Trophoblast cell (in vitro differentiated cells and primary cell): Measurements from ENCODE around the gene RIMBP3B. TPM values are rescaled to one million over a fixed set of nuclear protein-coding genes. Genes with fewer than 3 reads are reported as not detected.
"Not testable (repeated sequence)": the region's sequence is repeated elsewhere in the genome, so short reads cannot be mapped to it uniquely, and the experiment has no call there.

Experiments used
- DNase-seq, 2 donors: peaks; one replicate each; pipeline ENCODE4 v3.0.0-alpha.2; 2016
- H2AFZ ChIP-seq: 2 replicates; pipeline ENCODE4 v1.6.1; 2013; ENCODE audit warnings: low read length, moderate library complexity, mild to moderate bottlenecking; ENCODE audit not compliant: insufficient read depth, poor library complexity
- H2AK5ac ChIP-seq: 2 replicates; pipeline ENCODE4 v1.6.1; 2013; ENCODE audit warnings: mild to moderate bottlenecking, low read length
- H2BK120ac ChIP-seq: 2 replicates; pipeline ENCODE4 v1.6.1; 2013; ENCODE audit warnings: low read length, mild to moderate bottlenecking, moderate library complexity; ENCODE audit not compliant: insufficient read depth, poor library complexity
- H2BK12ac ChIP-seq: 2 replicates; pipeline ENCODE4 v1.6.1; 2013; ENCODE audit warnings: mild to moderate bottlenecking, low read length, moderate library complexity
- H2BK5ac ChIP-seq: 2 replicates; pipeline ENCODE4 v1.6.1; 2013; ENCODE audit warnings: low read length, low read depth, moderate library complexity, mild to moderate bottlenecking; ENCODE audit not compliant: poor library complexity
- H3K14ac ChIP-seq: 2 replicates; pipeline ENCODE4 v1.6.1; 2013; ENCODE audit warnings: mild to moderate bottlenecking, low read length
- H3K18ac ChIP-seq: 2 replicates; pipeline ENCODE4 v1.6.1; 2013; ENCODE audit warnings: mild to moderate bottlenecking, low read length
- H3K23ac ChIP-seq: 2 replicates; pipeline ENCODE4 v1.6.1; 2013; ENCODE audit warnings: low read length
- H3K27ac ChIP-seq: 2 replicates; pipeline ENCODE4 v1.5.1; 2013; ENCODE audit warnings: low read depth, mild to moderate bottlenecking, inconsistent platforms, low read length, moderate library complexity
- H3K27me3 ChIP-seq: 2 replicates; pipeline ENCODE4 v1.6.1; 2013; ENCODE audit warnings: inconsistent platforms, mild to moderate bottlenecking, low read length, moderate library complexity; ENCODE audit not compliant: insufficient read depth
- H3K36me3 ChIP-seq, 2 experiments: 1 replicate in 1 of 2; 2 replicates in 1 of 2; pipeline ENCODE4 v1.6.1; 2013; ENCODE audit warnings: low read length in 2 of 2, mild to moderate bottlenecking in 2 of 2, moderate library complexity in 1 of 2; ENCODE audit not compliant: insufficient read depth in 2 of 2, control insufficient read depth in 1 of 2
- H3K4ac ChIP-seq: 2 replicates; pipeline ENCODE4 v1.6.1; 2013; ENCODE audit warnings: low read depth, mild to moderate bottlenecking, low read length, moderate library complexity
- H3K4me1 ChIP-seq, 2 experiments: 1 replicate in 1 of 2; 2 replicates in 1 of 2; pipeline ENCODE4 v1.6.1; 2013; ENCODE audit warnings: low read length in 2 of 2, mild to moderate bottlenecking in 2 of 2, moderate library complexity in 1 of 2; ENCODE audit not compliant: insufficient read depth in 2 of 2, control insufficient read depth in 1 of 2
- H3K4me2 ChIP-seq: 2 replicates; pipeline ENCODE4 v1.6.1; 2013; ENCODE audit warnings: inconsistent platforms, mild to moderate bottlenecking, low read length, moderate library complexity
- H3K4me3 ChIP-seq: 2 replicates; pipeline ENCODE4 v1.5.1; 2013; ENCODE audit warnings: mild to moderate bottlenecking, low read depth, low read length, inconsistent platforms
- H3K79me1 ChIP-seq: one replicate; pipeline ENCODE4 v1.6.1; 2013; ENCODE audit warnings: low read length
- H3K79me2 ChIP-seq: 2 replicates; pipeline ENCODE4 v1.6.1; 2013; ENCODE audit warnings: low read length, mild to moderate bottlenecking; ENCODE audit not compliant: control insufficient read depth, insufficient read depth, poor library complexity
- H3K9ac ChIP-seq: 2 replicates; pipeline ENCODE4 v1.6.1; 2013; ENCODE audit warnings: mild to moderate bottlenecking, low read length
- H3K9me3 ChIP-seq: 2 replicates; pipeline ENCODE4 v1.6.1; 2013; ENCODE audit warnings: low read depth, mild to moderate bottlenecking, control low read depth, inconsistent platforms, low read length; ENCODE audit not compliant: insufficient read depth
- H4K12ac ChIP-seq: 2 replicates; pipeline ENCODE4 v1.6.1; 2013; ENCODE audit warnings: low read depth, mild to moderate bottlenecking, low read length, moderate library complexity
- H4K8ac ChIP-seq: 2 replicates; pipeline ENCODE4 v1.6.1; 2013; ENCODE audit warnings: low read depth, mild to moderate bottlenecking, low read length, moderate library complexity
- H4K91ac ChIP-seq: one replicate; pipeline ENCODE4 v1.6.1; 2013; ENCODE audit warnings: low read depth, mild to moderate bottlenecking, low read length, moderate library complexity
- WGBS: extraction: QIAGEN DNeasy Blood & Tissue Kit; methylation state at CpG from one replicate; pipeline ENCODE4 v1.1.7; 2013; ENCODE audit warnings: missing lambda C conversion rate; ENCODE audit not compliant: insufficient read length, insufficient coverage; ENCODE audit errors: extremely low coverage; 5-methylcytosine and 5-hydroxymethylcytosine counted together
- polyA plus RNA-seq: library from polyadenylated mRNA; stranded (reverse); fragments of 200-250 nt; gene quantifications from 2 replicates; pipeline ENCODE4 v1.2.3, GENCODE V29; 2013

RIMBP3B gene
- 0.03 and 0.04 TPM in 2 replicates for polyA plus RNA-seq

GRCh38 chr22:21383701-21384467, at the start of gene RIMBP3B:
TSS of gene RIMBP3B (plus strand) at chr22:21383751. CDS start at chr22:21383859, 108 bp downstream.
- not testable (repeated sequence) for H3K4me1 ChIP-seq, H3K27me3 ChIP-seq

GRCh38 chr22:21357527-21357926, 26.0 kb upstream of the RIMBP3B start:
- H3K9ac ChIP-seq, H2BK120ac ChIP-seq, H2AK5ac ChIP-seq, H3K27me3 ChIP-seq, H3K4me1 ChIP-seq, H4K91ac ChIP-seq, H3K79me1 ChIP-seq, H2BK12ac ChIP-seq, H4K8ac ChIP-seq, H3K14ac ChIP-seq, H3K4me3 ChIP-seq, H3K27ac ChIP-seq, H2BK5ac ChIP-seq, H3K79me2 ChIP-seq, H4K12ac ChIP-seq, H3K4me2 ChIP-seq, H3K9me3 ChIP-seq, H3K18ac ChIP-seq, H2AFZ ChIP-seq, H3K4ac ChIP-seq, DNase-seq, H3K23ac ChIP-seq, H3K36me3 ChIP-seq: not testable (repeated sequence)
- no CpG with 5 or more reads among the region's 12 CpGs for WGBS

More at GRCh38 chr22:21383701-21384467, at the start of gene RIMBP3B:
- DNase-seq, H3K23ac ChIP-seq, H2AFZ ChIP-seq, H3K14ac ChIP-seq, H3K9ac ChIP-seq, H3K36me3 ChIP-seq, H4K8ac ChIP-seq, H3K4me2 ChIP-seq, H2BK12ac ChIP-seq, H2AK5ac ChIP-seq, H3K18ac ChIP-seq, H3K27ac ChIP-seq, H3K79me1 ChIP-seq, H3K4me3 ChIP-seq, H2BK120ac ChIP-seq, H3K79me2 ChIP-seq, H3K9me3 ChIP-seq, H3K4ac ChIP-seq, H4K91ac ChIP-seq, H2BK5ac ChIP-seq, H4K12ac ChIP-seq: not testable (repeated sequence)
- WGBS: no CpG with 5 or more reads among the region's 91 CpGs

- H4K91ac ChIP-seq, H4K8ac ChIP-seq, H3K9me3 ChIP-seq, H3K14ac ChIP-seq, H3K4ac ChIP-seq, H2AFZ ChIP-seq, H3K4me3 ChIP-seq, H3K79me2 ChIP-seq, H3K4me1 ChIP-seq, H4K12ac ChIP-seq, H2BK120ac ChIP-seq, H3K27ac ChIP-seq, H3K79me1 ChIP-seq, H3K36me3 ChIP-seq, H3K4me2 ChIP-seq, H3K9ac ChIP-seq, H2BK5ac ChIP-seq, H2BK12ac ChIP-seq, H3K23ac ChIP-seq, H3K27me3 ChIP-seq, H3K18ac ChIP-seq, H2AK5ac ChIP-seq: not testable (repeated sequence)
- peak in 1 of 2 donors; percentile 0 for DNase-seq
- whole genome bisulfite sequencing: no CpG with 5 or more reads among the region's 59 CpGs
These were observed 23.0 kb upstream of the RIMBP3B start for GRCh38 chr22:21360525-21360924.

- H3K4me3 ChIP-seq, H3K4me2 ChIP-seq, H3K27me3 ChIP-seq, H3K9me3 ChIP-seq, H3K14ac ChIP-seq, H2BK120ac ChIP-seq, H3K18ac ChIP-seq, H3K4ac ChIP-seq, H2BK12ac ChIP-seq, H4K12ac ChIP-seq, H3K27ac ChIP-seq, H2AK5ac ChIP-seq, H3K79me2 ChIP-seq, H2BK5ac ChIP-seq, H3K36me3 ChIP-seq, H3K79me1 ChIP-seq, DNase-seq, H4K91ac ChIP-seq, H4K8ac ChIP-seq, H3K4me1 ChIP-seq, H3K9ac ChIP-seq, H2AFZ ChIP-seq, H3K23ac ChIP-seq: not testable (repeated sequence)
- no CpG with 5 or more reads among the region's 4 CpGs for WGBS
These were observed 21.1 kb upstream of the RIMBP3B start for GRCh38 chr22:21362473-21362872.
